ENCODE data around the gene SLC35B3.
A peak's percentile ranks its signal among the peaks of the same experiment; 100 is the strongest.
"Not testable (repeated sequence)": the region's sequence is repeated elsewhere in the genome, so short reads cannot be mapped to it uniquely, and the experiment has no call there.

Gene SLC35B3

DNA sequence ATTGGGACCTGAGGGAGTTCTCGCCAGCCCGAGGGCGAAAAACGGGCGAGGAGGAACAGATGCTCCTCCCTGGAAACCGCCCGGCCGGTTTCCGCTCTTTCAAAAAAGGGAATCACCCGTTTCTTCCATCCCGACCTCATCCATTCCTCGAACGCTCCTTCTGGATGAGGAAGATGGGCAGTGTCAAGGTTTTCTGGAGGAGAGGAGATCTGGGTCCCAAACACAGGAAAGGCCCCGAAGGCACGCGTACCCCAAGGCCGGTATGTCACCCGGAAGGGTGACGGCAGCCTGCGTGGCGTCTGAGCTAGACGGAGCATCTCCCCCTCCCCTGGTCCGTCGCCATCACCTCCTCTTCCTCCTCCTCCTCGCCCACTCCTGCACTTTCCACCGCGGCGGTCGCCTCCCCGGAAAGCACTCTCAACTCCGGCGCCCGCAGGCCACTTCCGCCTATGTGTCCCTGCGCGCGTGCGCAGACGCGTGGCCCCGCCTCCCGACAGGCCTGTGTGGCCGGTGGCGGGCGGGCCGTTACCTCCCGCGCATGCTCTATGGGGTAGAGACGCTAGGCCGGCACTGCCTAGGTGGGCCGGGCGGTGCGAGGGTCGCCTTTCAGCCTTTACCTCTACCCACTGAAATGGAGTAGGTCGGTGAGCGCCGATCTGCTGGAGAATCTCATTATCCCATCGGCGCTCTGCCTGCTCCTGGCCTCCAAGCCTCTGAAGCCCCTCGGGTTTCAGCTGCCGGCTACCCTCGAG is at the start of gene SLC35B3:
Gene SLC35B3, minus strand, starts transcription at position 453 of the 752 bp plus-strand sequence.
- DNase-seq (ENCODE audit: low read depth in 2 of 2) = peak; percentile 99

DNA sequence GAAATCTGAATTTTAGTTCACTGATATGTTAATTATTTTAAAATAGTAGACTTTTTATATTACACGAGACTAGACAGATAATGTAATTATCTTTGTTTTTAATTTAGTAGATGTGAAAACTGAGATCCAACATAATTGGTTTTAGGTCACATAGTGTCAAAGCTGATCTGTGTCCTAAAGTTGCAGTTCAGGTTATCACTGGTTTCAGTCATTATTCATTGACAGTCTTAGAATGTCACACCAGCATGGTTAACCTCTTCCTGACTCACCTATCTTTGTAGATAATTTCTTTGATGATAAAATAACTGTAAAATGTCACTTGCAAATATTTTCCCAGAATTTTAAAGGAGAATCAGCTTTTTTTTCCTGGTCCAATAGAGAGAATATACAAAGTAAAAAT is 48.3 kb upstream of the SLC35B3 start:
- DNase-seq (ENCODE audit: low read depth in 2 of 2) = no peak

DNA sequence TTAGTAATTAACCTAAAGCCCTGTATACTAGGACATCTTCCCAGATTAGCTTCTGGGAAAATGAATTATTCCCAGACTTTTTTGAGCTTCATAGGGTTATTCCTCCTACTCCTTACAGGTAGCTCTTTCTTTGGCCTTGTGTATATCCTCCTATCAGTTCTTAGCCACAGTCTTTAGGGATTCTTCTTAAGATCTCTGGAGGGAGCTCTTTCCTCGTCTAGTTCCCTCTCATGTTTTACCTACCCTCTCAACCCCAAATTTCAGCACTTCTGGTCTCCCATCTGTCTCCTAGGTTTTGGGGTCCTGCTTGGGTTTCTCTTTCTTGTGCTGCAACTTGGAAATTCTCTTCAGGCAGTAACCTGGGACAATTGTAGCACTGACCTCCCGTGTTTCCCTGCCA is 46.4 kb upstream of the SLC35B3 start:
- no peak for DNase-seq (ENCODE audit: low read depth in 2 of 2)

DNA sequence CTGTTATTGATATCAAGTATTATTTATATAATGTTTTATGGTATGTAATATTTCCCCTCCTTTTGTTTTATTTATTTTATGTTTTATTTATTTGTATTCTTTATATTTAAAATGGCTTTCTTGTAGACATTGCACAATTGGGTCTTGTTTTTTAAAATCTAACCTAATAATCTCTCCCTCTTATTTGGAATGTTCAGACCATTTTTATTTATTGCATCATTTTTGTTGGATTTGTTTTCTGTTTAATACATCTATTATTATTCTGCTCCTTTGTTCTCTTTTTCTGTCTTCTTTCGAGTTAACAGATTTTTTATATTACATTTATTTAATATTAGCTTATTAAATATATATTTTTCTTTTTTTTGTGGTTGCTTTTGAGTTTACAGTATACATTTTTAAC is 43.1 kb upstream of the SLC35B3 start:
- DNase-seq (ENCODE audit: low read depth in 2 of 2) = no peak

DNA sequence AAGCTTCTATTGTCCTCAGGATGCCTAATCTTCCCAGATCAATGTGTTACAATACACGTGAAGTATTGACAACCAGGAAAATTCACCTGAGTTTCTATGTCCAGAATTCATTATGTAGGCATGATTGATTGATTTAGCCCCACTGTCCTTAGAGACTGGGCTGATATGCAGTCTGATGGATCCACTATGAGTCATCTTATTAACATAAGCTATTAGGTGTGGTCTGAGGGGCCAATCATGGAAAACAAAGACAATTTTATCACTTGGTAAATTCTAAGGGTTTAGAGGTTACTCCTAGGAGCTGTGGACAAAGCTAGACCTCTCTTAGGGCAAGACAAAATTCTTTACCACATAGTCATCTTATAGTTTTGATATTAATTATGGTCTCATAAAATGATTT is 41.3 kb upstream of the SLC35B3 start:
- no peak for DNase-seq (ENCODE audit: low read depth in 2 of 2)

DNA sequence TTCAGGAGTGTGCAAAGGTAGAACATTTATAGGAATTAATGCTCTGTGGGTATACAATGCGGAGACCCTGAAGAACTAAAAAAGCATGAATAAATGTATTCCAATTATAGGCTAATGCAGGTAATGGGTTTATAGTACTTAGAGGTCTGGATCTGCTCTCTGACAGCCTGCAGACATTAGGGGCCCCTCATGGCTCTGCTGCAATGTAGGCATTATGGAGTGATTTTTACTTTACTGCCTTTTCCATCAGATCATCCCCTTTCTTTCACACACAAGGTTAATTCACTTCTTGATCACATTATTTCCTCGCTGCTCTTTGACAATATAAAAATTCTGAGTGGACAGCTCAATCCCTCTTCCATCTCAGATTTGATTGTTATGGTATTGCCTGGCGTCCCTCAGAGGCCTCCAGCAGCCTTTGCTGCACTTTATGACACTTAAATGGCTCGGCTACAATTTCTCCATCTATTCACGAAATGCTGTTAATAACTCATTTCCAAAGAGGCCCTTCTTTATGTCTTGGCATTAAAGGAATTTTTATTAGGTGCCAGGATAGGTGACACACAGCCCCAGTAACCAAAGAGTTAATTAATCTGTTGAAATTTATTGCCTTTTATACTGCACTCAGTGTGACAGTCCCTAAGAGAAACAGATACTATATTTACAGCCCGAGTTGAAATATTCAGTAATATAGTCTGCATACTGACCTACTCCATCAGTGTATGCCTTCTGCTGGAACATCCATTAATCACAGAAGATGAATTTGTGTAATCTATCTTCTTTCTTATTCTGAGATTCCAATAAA is 33.4 kb upstream of the SLC35B3 start:
- no peak for DNase-seq (ENCODE audit: low read depth in 2 of 2)

DNA sequence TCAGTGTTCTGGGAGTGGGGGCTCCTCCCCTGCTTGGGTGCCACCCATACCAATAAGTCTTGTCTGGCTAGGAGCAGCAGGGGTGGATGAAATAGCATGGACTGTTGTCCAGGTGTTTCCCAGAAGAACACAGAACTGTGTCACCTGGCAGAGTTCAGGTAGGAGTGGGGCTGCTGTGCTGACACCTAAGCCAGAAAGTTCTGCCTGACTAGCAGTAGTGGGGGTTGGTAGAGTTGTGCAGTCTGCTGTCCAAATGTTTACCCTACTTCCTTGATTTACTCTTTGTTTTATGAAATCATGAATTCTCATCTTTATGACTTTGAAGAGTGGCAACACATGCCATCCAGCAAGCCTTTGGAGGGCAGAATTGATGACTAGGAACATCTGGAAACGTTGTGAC is 27.3 kb upstream of the SLC35B3 start:
- DNase-seq (ENCODE audit: low read depth in 2 of 2) = no peak

DNA sequence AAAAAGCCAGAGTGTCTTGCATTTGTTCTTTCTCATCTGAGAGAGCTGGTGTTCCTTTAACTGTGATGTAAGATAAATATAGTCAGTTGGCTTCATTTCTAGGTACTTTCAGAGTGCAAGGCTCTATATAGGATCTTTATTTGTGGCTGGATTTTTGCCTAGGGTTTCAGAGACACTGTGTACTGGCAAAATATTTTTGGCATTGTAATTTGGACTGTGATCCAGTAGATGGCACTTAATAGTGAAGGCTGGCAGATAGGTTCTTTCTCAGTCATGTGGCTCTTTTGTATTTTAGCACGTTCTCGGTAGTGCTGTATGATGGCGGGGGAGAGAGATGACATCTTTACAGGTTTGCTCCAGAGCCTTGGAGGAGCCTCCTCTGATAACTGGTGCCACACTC is 26.8 kb upstream of the SLC35B3 start:
- no peak for DNase-seq (ENCODE audit: low read depth in 2 of 2)

DNA sequence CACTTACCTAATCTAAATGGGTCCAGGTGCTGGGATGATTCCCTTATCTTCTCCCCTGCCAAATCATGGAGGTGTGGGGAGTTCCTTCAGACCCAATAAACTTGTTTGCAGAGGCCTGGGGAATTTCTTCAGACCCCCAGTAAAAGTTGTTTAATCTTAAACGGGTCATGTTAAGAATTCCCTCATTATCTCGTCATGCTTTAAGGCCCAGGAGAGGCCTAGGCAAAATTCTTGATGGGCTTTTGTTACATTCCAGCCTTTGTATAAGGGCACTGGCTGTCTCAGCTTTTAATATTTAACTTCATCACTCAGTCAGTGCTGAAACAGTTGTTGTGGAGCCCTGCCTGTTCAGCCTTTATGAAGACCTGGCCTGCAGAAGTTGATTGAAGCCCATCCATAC is 11.0 kb upstream of the SLC35B3 start:
- DNase-seq (ENCODE audit: low read depth in 2 of 2) = no peak

DNA sequence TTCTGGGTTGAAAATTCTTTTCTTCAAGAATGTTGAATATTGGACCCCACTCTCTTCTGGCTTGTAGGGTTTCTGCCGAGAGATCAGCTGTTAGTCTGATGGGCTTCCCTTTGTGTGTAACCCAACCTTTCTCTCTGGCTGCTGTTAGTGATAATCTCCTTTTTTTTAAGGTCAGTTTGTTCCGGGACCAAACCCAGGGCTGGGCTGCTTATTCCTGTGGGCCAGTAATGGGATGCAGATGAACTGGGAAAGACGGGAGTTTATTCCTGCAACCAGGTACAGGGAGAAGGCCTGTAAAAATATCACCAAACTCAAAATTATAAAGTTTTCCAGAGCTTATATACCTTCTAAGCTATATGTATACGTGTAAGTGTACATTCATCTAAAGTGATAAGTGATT is 10.6 kb upstream of the SLC35B3 start:
- not testable (repeated sequence) for DNase-seq (ENCODE audit: low read depth in 2 of 2)

DNA sequence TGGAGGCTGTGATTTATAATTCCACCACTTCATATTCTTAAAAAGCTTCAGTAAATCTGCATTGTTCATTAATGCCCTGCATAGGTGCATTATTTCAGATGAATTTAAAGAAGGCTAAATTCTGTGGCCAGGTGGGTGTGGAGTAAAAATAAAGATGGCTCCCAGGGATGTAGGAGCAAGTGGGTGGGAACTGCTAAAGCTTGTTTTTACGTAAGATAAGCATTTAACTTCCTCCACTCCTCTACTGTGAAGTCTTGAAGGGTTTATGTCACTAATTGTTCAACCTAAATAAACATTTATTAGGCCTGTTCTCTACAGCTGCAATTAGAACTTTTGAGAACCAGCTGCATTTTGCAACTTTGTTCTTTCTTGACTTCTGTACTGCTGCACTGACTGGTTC is 6.8 kb upstream of the SLC35B3 start:
- DNase-seq (ENCODE audit: low read depth in 2 of 2) = no peak

DNA sequence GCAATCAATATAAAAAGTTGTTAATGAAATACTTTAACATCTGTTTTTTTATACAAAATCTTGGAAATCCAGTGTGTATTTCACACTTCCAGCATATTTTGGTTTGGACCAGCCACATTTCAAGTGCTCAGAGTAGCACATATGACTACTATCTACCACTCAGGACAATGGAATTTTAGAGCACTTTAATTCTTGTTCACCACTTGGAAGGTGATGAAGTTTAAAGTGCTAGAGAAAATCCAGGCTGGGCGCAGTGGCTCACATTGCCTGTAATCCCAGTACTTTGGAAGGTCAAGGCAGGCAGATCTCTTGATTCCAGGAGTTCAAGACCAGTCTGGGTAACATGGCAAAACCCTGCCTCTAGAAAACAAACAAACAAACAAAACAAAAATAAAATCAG is 6.1 kb upstream of the SLC35B3 start:
- no peak for DNase-seq (ENCODE audit: low read depth in 2 of 2)

DNA sequence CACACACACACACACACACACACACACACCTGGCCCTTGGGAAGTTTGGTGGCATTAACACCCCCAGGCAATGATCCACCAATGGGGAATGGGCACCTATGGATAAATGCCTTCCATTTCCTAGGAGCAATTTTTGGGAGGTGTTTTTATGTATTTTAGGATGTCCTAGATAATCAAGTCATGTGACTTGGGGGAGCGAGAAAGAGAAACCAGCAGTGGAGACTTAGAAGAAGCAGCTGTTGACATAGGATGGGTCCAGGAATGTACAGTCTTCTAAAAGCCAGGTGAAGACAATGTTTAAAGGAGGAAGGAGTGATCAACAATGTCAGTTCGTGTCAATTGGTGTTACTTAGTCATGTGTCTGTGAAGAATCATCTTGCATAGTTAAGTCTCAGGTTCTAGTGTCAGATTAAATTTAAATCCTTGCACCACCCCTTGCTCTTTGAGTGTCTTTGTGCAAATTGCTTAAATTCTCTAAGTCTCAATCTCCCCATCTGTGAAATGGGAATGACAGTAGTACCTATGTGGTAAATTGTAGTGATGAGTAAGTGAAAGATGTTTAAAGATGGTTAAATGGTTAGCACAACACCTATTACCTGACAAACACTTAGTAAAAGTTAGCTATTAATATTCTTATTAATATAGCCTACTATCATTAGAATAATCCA is 4.4 kb upstream of the SLC35B3 start:
- no peak for DNase-seq (ENCODE audit: low read depth in 2 of 2)

DNA sequence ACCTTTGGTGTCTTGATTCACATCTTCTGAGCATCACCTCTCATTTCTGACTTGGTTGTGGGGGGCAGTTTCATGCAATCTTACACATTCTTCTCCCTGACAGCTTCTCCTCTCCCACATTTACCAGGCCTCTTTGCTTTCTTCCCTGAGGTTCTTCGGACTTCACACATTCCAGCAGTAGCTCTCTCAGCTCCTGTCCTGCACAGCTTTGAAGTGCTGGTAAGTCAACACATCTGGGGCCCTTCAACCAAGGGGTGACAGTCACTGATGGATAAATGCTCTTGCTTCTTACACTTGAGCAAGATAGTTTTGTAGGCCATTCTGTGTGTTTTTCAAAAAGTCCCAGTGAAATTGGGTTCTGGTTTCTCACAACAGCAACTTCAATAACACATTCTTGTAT is 2.5 kb upstream of the SLC35B3 start:
- DNase-seq (ENCODE audit: low read depth in 2 of 2) = no peak

DNA sequence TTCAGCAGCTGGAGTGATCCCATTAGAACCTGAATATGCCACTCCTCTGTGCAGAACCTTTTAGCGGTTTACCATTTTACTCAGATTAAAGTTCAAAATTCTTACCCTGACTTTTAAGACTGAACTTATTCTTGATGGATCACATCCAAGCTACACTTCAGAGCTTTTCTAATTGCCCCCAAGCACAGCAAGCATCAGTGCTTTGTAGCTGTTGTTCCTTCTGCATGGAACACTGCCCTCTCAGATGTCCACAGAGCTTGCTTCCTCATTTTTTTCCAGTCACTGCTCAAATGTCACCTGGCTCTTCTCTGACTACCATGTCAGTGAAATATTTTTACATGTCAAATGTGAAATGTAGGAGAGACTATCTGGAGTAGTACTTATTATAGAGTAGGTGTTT is 1.6 kb upstream of the SLC35B3 start:
- no peak for DNase-seq (ENCODE audit: low read depth in 2 of 2)

DNA sequence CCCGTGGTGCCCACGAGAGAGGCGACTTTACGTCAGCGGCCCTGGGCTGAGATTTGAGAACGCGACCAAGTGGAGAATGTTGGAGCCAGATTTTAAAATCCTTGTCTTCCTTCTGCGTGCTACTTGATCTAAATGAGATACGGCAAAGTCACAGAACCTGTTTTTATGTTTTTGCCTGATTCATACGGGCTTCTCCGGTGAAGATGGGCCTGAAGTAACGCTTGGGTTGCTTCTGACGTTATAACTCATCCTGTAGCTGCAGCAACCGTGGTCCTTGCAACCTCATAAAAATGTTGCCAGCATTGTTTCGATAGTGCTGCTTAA is 462 bp upstream of the SLC35B3 start:
- DNase-seq (ENCODE audit: low read depth in 2 of 2) = no peak

DNA sequence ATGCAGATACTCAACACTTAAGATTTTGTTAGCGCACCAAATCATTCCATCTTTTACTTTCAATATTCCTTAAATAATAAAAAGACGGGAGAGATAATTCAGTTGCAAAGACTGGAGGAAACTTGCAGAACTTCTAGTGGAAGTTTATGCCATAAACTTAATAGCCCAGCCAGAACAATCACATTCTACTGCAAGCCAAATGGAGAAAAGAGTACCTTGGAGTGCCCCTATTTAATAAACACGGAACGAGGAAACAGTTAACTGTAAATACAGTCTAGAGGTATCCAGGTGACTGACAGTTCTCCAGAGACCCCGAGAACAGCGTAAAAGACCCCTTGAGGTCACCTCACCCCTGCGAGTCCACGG is 635 bp downstream of the SLC35B3 start:
- DNase-seq (ENCODE audit: low read depth in 2 of 2) = no peak

DNA sequence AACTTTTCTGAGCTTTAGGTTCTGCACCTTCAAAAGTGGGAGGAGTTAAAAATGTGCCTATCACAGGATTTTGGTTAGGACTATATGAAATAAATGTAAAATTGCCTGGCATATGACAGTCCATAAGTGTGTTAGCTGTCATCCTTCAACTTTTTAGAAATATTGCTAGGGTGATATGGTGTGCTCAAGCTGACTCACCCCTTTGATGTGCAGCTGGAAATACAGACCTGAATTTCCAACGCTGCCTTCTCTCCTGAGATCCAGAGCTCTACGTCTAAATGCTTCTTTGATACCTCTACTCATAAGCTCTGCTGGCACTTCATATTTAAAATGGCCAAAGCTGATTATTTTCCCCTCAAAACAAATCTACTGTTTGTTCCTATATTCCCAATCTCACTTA is 2.7 kb downstream of the SLC35B3 start:
- DNase-seq (ENCODE audit: low read depth in 2 of 2) = no peak

DNA sequence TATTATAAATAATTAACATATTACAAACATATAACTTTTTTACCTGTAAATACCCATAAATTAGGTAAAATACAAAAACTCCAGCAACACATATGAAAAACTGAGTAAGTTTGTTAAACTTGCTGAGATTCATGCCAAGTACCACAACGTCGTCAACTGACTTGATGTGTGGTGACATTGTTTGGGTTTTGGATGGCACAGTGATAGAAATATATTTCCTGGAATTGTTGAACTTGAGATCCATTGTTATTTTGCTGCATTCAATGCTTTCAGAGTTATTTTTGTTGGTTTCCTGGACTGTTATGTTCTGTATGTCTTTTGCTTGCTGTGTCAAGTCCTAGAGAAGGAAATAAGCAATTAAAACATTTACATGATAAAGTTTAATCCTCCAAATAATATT is 5.5 kb downstream of the SLC35B3 start:
- DNase-seq (ENCODE audit: low read depth in 2 of 2) = no peak

DNA sequence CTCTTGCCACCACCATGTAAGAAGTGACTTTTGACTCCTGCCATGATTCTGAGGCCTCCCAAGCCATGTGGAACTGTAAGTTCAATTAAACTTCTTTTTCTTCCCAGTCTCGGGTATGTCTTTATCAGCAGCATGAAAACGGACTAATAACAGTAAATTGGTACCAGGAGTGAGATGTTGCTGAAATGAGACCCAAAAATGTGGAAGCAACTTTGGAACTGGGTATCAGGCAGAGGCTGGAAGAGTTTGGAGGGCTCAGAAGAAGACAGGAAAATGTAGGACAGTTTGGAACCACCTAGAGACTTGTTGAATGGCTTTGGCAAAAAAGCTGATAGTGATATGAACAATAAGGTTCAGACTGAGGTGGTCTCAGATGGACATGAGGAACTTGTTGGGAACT is 8.8 kb downstream of the SLC35B3 start:
- DNase-seq (ENCODE audit: low read depth in 2 of 2) = not testable (repeated sequence)

DNA sequence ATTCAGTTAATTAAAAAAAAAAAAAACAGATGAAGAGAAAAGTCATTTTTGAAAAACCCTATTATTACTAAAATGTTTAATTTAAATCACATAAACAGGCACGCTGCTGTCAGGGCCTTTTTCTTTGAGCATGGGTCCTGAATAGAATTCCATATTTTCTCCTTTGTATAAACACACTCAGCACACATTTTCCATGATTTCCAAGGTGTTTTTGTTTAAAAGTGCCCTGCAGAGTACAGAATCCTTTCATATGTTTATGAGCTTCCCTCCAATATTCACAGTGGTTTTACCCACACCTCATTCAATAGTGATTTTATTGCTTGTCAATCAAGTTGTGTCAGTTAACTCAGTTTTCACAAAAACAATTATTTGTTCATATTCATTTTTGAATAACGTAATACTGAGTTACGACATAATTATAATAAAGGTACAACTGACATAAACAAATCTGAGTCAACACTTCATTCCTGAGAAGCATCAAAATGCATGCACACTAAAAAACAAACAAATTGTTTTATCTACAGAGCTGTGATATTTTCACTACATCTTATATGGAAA is 15.2 kb downstream of the SLC35B3 start:
- no peak for DNase-seq (ENCODE audit: low read depth in 2 of 2)

DNA sequence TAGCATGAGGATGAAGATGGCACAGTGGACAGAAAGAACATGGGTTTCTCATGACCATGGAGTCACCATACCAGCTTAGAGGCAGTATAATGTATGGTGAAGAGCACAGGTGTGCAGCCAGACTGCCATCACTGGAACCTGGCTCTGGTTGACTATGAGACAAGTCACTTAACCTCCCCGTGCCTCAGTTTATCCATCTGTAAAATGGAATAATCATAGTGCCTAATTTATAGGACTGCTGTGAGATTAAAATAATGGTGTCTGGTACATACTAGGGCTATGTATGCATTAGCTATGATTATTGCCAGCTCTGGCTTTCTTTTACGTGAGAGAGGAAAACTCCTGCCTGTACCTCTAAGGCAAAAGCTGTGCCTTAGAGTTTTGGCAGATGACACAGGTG is 19.4 kb downstream of the SLC35B3 start:
- DNase-seq (ENCODE audit: low read depth in 2 of 2) = no peak

DNA sequence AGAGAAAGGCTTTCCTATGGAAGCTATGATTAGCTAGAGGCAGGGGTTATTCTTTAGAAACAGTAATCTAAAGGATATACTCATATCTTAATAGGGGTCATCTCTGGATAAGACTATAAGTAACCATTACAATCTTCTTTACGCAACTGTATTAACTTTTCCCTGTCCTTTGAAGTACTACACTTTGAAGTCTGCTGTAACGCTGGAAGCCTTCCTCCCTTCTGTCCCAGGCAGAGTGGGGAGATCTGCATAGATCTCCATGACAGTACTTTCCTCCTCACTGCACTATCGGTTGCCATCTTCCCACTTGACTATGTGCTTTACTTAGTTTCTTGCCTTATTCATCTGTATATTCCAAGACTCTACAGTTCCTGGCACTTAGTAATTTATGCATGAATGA is 20.1 kb downstream of the SLC35B3 start:
- DNase-seq (ENCODE audit: low read depth in 2 of 2) = no peak

Data from stimulated activated CD4-positive, alpha-beta T cell treated with anti-CD3 and anti-CD28 coated beads, Interleukin-1b, Interleukin-23, amount 100 ng/mL, for 4 hours (primary cell).